ENCODE results near the gene LRP1B.

LRP1B gene

DNA sequence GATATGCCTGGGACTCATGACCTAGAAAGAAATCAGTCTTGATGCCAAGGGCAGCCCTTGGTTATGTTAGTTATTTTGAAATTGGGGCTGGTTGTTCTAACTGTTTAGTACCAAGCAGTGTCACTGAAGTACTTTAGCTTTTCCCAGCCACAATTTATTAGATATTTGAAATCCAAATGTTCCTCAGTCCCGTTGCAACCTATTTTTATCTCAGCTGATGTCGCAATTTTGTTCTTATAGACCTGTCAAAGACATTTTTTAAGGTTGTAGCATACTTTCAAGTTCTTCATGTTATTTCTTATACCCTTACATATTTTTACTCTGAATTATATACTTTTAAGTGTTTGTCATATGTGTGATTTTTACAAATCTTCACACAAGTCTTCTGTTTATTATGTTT, 100.1 kb downstream of the LRP1B start:
- H3K4me3 ChIP-seq (ENCODE audit: low read depth in 1 of 2, low read length in 2 of 2): no peak overlapping the region
- no peak for ATAC-seq (ENCODE audit: insufficient read depth, low read depth)
- H2AFZ ChIP-seq (ENCODE audit: low read depth, low read length): no peak overlapping the region
- TF ChIP-seq EZH2 (IDR thresholded peaks at IDR 0.05; ENCODE audit: borderline replicate concordance, low read depth, low read length, severe bottlenecking) (no peak), CTCF (IDR thresholded peaks at IDR 0.05; ENCODE audit: borderline replicate concordance, extremely low read depth, low read length, poor library complexity, severe bottlenecking) (no peak)
- H3K27ac ChIP-seq (ENCODE audit: low read length): no peak overlapping the region
- no peaks in the 10 kb centered on the region for H3K27me3 ChIP-seq (ENCODE audit: insufficient read depth, low read length, poor library complexity)
- H3K79me2 ChIP-seq (ENCODE audit: insufficient read depth, low read length): no peaks in the 10 kb centered on the region
- DNase-seq: no peak
- no peaks in the 10 kb centered on the region for H3K36me3 ChIP-seq (ENCODE audit: insufficient read depth, low read length)
- H3K9me3 ChIP-seq (ENCODE audit: insufficient read depth, low read length, severe bottlenecking): no peaks in the 10 kb centered on the region
- no peak overlapping the region for H3K9ac ChIP-seq (ENCODE audit: low read depth, low read length)
- H4K20me1 ChIP-seq (ENCODE audit: insufficient read depth, low read length): no peaks in the 10 kb centered on the region
- H3K4me2 ChIP-seq (ENCODE audit: insufficient read depth, low read length): no peak overlapping the region
- H3K4me1 ChIP-seq (ENCODE audit: insufficient read depth, low read length): no peaks in the 10 kb centered on the region

DNA sequence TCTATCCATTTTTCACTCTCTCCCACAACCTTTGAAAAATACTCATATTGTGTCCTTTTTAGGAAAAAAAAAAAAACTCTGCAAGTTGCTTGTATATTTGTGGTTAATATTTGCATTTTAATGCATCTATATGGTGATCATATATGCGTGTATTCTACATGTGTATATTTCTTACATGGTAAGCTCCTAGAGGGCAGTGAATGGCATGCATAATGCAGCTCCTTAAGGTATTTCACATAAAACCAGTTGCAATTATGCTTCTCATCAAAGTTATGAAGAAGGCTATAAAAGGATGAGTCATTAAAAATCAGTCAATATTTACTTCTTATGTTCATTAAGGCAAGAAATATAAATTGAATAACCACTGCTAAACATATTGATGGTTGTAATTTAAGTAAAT, 100.8 kb downstream of the LRP1B start:
- Histone ChIP-seq H2AFZ (ENCODE audit: low read depth, low read length) (no peak overlapping the region), H3K36me3 (ENCODE audit: insufficient read depth, low read length) (no peaks in the 10 kb centered on the region), H3K9me3 (ENCODE audit: insufficient read depth, low read length, severe bottlenecking) (no peaks in the 10 kb centered on the region), H4K20me1 (ENCODE audit: insufficient read depth, low read length) (no peaks in the 10 kb centered on the region), H3K4me1 (ENCODE audit: insufficient read depth, low read length) (no peaks in the 10 kb centered on the region), H3K4me3 (ENCODE audit: low read depth in 1 of 2, low read length in 2 of 2) (no peak overlapping the region), H3K9ac (ENCODE audit: low read depth, low read length) (no peak overlapping the region), H3K4me2 (ENCODE audit: insufficient read depth, low read length) (no peak overlapping the region), H3K27me3 (ENCODE audit: insufficient read depth, low read length, poor library complexity) (no peaks in the 10 kb centered on the region), H3K79me2 (ENCODE audit: insufficient read depth, low read length) (no peaks in the 10 kb centered on the region), H3K27ac (ENCODE audit: low read length) (no peak overlapping the region)
- DNase-seq (no peak), ATAC-seq (ENCODE audit: insufficient read depth, low read depth) (no peak)
- TF ChIP-seq EZH2 (IDR thresholded peaks at IDR 0.05; ENCODE audit: borderline replicate concordance, low read depth, low read length, severe bottlenecking) (no peak), CTCF (IDR thresholded peaks at IDR 0.05; ENCODE audit: borderline replicate concordance, extremely low read depth, low read length, poor library complexity, severe bottlenecking) (no peak)

GRCh38 chr2:142025394-142025793, 105.4 kb downstream of the LRP1B start:
- DNase-seq (no peak), ATAC-seq (ENCODE audit: insufficient read depth, low read depth) (no peak)
- no peak overlapping the region for H3K27ac ChIP-seq (ENCODE audit: low read length)
- no peaks in the 10 kb centered on the region for H3K4me1 ChIP-seq (ENCODE audit: insufficient read depth, low read length)
- H3K27me3 ChIP-seq (ENCODE audit: insufficient read depth, low read length, poor library complexity): no peaks in the 10 kb centered on the region
- H3K9me3 ChIP-seq (ENCODE audit: insufficient read depth, low read length, severe bottlenecking): no peaks in the 10 kb centered on the region
- no peaks in the 10 kb centered on the region for H4K20me1 ChIP-seq (ENCODE audit: insufficient read depth, low read length)
- TF ChIP-seq CTCF (IDR thresholded peaks at IDR 0.05; ENCODE audit: borderline replicate concordance, extremely low read depth, low read length, poor library complexity, severe bottlenecking): no peak
- TF ChIP-seq EZH2 (IDR thresholded peaks at IDR 0.05; ENCODE audit: borderline replicate concordance, low read depth, low read length, severe bottlenecking): no peak
- H3K4me2 ChIP-seq (ENCODE audit: insufficient read depth, low read length): no peak overlapping the region
- H3K36me3 ChIP-seq (ENCODE audit: insufficient read depth, low read length): no peaks in the 10 kb centered on the region
- H3K4me3 ChIP-seq (ENCODE audit: low read depth in 1 of 2, low read length in 2 of 2): no peak overlapping the region
- H2AFZ ChIP-seq (ENCODE audit: low read depth, low read length): no peak overlapping the region
- H3K9ac ChIP-seq (ENCODE audit: low read depth, low read length): no peak overlapping the region
- no peaks in the 10 kb centered on the region for H3K79me2 ChIP-seq (ENCODE audit: insufficient read depth, low read length)

DNA sequence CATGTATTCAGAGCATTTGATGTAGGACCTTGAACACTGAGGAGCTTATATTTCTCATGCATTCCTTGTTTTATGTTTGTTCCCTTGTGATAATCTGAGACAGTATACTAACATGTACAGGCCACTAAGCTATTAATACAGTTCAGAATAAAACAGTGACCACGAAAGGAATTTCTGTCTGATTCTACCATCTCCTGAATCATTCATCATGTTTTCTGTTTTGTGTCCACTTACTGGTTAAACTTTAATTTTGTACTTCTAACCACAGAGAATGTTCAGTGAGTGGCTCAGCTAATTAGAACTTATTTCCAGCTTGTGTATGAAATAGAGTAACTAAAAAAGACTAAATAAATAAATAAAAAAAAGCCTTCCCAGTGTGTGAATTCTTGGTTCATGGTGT, 110.4 kb downstream of the LRP1B start:
- Histone ChIP-seq H3K4me3 (ENCODE audit: low read depth in 1 of 2, low read length in 2 of 2) (no peak overlapping the region), H3K79me2 (ENCODE audit: insufficient read depth, low read length) (no peaks in the 10 kb centered on the region), H3K27me3 (ENCODE audit: insufficient read depth, low read length, poor library complexity) (no peaks in the 10 kb centered on the region), H3K36me3 (ENCODE audit: insufficient read depth, low read length) (no peaks in the 10 kb centered on the region), H4K20me1 (ENCODE audit: insufficient read depth, low read length) (no peaks in the 10 kb centered on the region), H3K4me2 (ENCODE audit: insufficient read depth, low read length) (no peak overlapping the region), H2AFZ (ENCODE audit: low read depth, low read length) (no peak overlapping the region), H3K27ac (ENCODE audit: low read length) (no peak overlapping the region), H3K9me3 (ENCODE audit: insufficient read depth, low read length, severe bottlenecking) (no peaks in the 10 kb centered on the region), H3K9ac (ENCODE audit: low read depth, low read length) (no peak overlapping the region), H3K4me1 (ENCODE audit: insufficient read depth, low read length) (no peaks in the 10 kb centered on the region)
- DNase-seq: no peak
- TF ChIP-seq EZH2 (IDR thresholded peaks at IDR 0.05; ENCODE audit: borderline replicate concordance, low read depth, low read length, severe bottlenecking): no peak
- no peak for TF ChIP-seq CTCF (IDR thresholded peaks at IDR 0.05; ENCODE audit: borderline replicate concordance, extremely low read depth, low read length, poor library complexity, severe bottlenecking)
- ATAC-seq (ENCODE audit: insufficient read depth, low read depth): no peak

Measured in DND-41 (cell line).